Endodermal cell (in vitro differentiated cells): Measurements from ENCODE around the gene TMC8. TPM values are rescaled to one million over a fixed set of nuclear protein-coding genes. Genes with fewer than 3 reads are reported as not detected.
A peak's percentile ranks its signal among the peaks of the same experiment; 100 is the strongest.
"Not testable (repeated sequence)": the region's sequence is repeated elsewhere in the genome, so short reads cannot be mapped to it uniquely, and the experiment has no call there.

Experiments used
- DNase-seq: peaks from one replicate; pipeline ENCODE4 v3.0.0-alpha.2; 2017
- H3K27ac ChIP-seq: 2 replicates; pipeline ENCODE4 v1.5.1; 2013; ENCODE audit warnings: mild to moderate bottlenecking, low read depth, low read length, moderate library complexity
- H3K27me3 ChIP-seq: 2 replicates; pipeline ENCODE4 v1.6.1; 2013; ENCODE audit warnings: mild to moderate bottlenecking, low read length, moderate library complexity; ENCODE audit not compliant: insufficient read depth, control insufficient read depth, poor library complexity, severe bottlenecking
- H3K36me3 ChIP-seq: 2 replicates; pipeline ENCODE4 v1.7.0; 2013; ENCODE audit warnings: mild to moderate bottlenecking, low read length, moderate library complexity; ENCODE audit not compliant: control insufficient read depth, insufficient read depth
- H3K4me1 ChIP-seq: one replicate; pipeline ENCODE4 v1.7.0; 2013; ENCODE audit warnings: low read length; ENCODE audit not compliant: control insufficient read depth, insufficient read depth
- H3K4me3 ChIP-seq: 2 replicates; pipeline ENCODE4 v1.5.1; 2013; ENCODE audit warnings: mild to moderate bottlenecking, low read length, moderate library complexity
- H3K9ac ChIP-seq: 2 replicates; pipeline ENCODE4 v1.6.1; 2013; ENCODE audit warnings: mild to moderate bottlenecking, low read length, moderate library complexity; ENCODE audit not compliant: poor library complexity, severe bottlenecking; ENCODE audit errors: extremely low read depth
- H3K9me3 ChIP-seq: 2 replicates; pipeline ENCODE4 v1.6.1; 2013; ENCODE audit warnings: mild to moderate bottlenecking, low read length, moderate library complexity; ENCODE audit not compliant: control insufficient read depth
- H3K27ac Mint-ChIP-seq: 2 replicates; pipeline ENCODE4 v1.8.0; 2020; ENCODE audit warnings: mixed read lengths
- H3K27me3 Mint-ChIP-seq: 2 replicates; pipeline ENCODE4 v1.8.0; 2021; ENCODE audit warnings: mild to moderate bottlenecking, mixed read lengths; ENCODE audit not compliant: insufficient read depth
- H3K36me3 Mint-ChIP-seq: 2 replicates; pipeline ENCODE4 v1.8.0; 2020; ENCODE audit warnings: low read depth, mixed read lengths
- H3K4me1 Mint-ChIP-seq: 2 replicates; pipeline ENCODE4 v1.8.0; 2020; ENCODE audit warnings: mixed read lengths
- H3K4me3 Mint-ChIP-seq: 2 replicates; pipeline ENCODE4 v1.8.0; 2020; ENCODE audit warnings: mild to moderate bottlenecking, moderate library complexity, mixed read lengths
- H3K9me3 Mint-ChIP-seq: 2 replicates; pipeline ENCODE4 v1.8.0; 2020; ENCODE audit warnings: mild to moderate bottlenecking, mixed read lengths
- CTCF ChIP-seq: fragments of 200-600 bp; sonication (generic); conservative IDR thresholded peaks from 2 replicates; pipeline ENCODE4 v1.5.0; 2021; ENCODE audit warnings: antibody characterized with exemption, mild to moderate bottlenecking
- WGBS, 2 experiments: methylation state at CpG; one replicate each; pipeline versions ENCODE4 v1.1.5 to v1.1.7; 2013; ENCODE audit warnings: missing lambda C conversion rate in 2 of 2, mixed read lengths in 1 of 2; ENCODE audit not compliant: insufficient coverage in 1 of 2, insufficient read length in 1 of 2; 5-methylcytosine and 5-hydroxymethylcytosine counted together
- long read RNA-seq, 4 experiments: library from polyadenylated mRNA in 2 of 4; library from RNA in 1 of 4; library from capped mRNA in 1 of 4; stranded (forward) in 3 of 4; unstranded in 1 of 4; transcript quantifications; one replicate each; pipeline ENCODE4 v2.0.0, GENCODE V29; 2020 to 2021; ENCODE audit warnings: inconsistent platforms in 1 of 4
- polyA plus RNA-seq, 2 experiments: library from polyadenylated mRNA; stranded (reverse); fragments of 50-300 nt; gene quantifications; one replicate each; pipeline ENCODE4 v1.2.3, GENCODE V29; 2013
- total RNA-seq, 2 donors: library from RNA; stranded (reverse); fragmentation: NEBNext Ultra II Directional in 1 of 2; extraction: Animal tissue kit (Norgen Biotek cat#: 25700) in 1 of 2; gene quantifications; 2 replicates in 1 of 2; 3 replicates in 1 of 2; pipeline ENCODE4 v1.2.1, GENCODE V29; 2021

The TMC8 gene, protein sequence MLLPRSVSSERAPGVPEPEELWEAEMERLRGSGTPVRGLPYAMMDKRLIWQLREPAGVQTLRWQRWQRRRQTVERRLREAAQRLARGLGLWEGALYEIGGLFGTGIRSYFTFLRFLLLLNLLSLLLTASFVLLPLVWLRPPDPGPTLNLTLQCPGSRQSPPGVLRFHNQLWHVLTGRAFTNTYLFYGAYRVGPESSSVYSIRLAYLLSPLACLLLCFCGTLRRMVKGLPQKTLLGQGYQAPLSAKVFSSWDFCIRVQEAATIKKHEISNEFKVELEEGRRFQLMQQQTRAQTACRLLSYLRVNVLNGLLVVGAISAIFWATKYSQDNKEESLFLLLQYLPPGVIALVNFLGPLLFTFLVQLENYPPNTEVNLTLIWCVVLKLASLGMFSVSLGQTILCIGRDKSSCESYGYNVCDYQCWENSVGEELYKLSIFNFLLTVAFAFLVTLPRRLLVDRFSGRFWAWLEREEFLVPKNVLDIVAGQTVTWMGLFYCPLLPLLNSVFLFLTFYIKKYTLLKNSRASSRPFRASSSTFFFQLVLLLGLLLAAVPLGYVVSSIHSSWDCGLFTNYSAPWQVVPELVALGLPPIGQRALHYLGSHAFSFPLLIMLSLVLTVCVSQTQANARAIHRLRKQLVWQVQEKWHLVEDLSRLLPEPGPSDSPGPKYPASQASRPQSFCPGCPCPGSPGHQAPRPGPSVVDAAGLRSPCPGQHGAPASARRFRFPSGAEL
- total RNA-seq: 1 to 10 TPM in 1 of 2 donors, under 1 TPM in 1; 0.90 to 3.0 TPM
- 0.07 TPM for polyA plus RNA-seq (2013, experiment 1 of 2)
- polyA plus RNA-seq (2013, experiment 2 of 2): 0.12 TPM
- long read RNA-seq, experiment 1: 0 reads
- long read RNA-seq, experiment 2: 0 reads
- long read RNA-seq, experiment 3, partial matches to known transcripts: 0 of 2 reads
- long read RNA-seq, experiment 3, other reads (novel, unspliced or antisense): 2 of 2 reads
- long read RNA-seq, experiment 4: 0 reads

DNA sequence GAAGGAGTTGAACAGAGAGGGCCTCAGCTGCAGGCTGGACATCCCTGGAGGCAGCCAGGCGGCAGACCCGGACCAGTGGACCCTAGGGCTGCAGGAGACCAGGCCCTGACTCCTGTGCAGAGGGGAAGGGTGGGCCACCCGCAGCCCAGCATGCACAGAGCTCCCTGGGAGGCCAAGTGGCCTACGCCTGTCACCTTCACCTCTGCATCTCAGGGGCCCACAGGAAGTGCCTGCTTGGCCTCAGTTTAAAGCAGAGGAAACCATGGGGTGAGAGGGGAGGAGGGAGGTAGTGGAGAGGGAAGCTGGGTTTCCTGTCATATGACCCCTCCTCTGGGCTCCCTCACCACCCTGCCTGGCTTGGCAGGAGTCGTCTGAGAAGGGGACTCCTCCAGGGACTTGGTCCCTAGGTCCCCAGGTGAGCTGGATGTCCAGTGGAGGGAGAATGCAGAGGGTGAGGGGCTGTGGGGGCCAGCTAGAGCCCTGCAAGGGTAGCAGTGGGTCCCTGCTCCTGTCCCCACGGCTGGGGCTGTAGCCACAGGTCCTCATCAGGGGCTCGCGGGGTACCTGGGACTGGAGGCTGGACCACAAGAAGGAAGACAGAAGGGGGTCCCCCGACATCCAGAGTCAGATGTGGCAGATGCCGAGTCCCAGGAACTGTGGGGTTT is at the start of gene TMC8:
TMC8 (plus strand) TSS at position 335 of the 665 bp plus-strand sequence. CDS start 818 bp downstream, outside the sequence.
- Histone ChIP-seq H3K9ac (no peak within 1 kb of the TSS), H3K4me1 (peaks cover 5% of the 10 kb centered on the region), H3K36me3 (peaks cover 3% of the 10 kb centered on the region), H3K27me3 (peaks cover 7% of the 10 kb centered on the region), H3K4me3 (no peak within 1 kb of the TSS), H3K9me3 (no peaks in the 10 kb centered on the region), H3K27ac (no peak within 1 kb of the TSS)
- peaks cover 24% of the 10 kb centered on the region for H3K27me3 Mint-ChIP-seq
- WGBS, 2 experiments: 84 to 86% methylated on average over 5 to 10 of the region's 10 CpGs
- H3K4me3 Mint-ChIP-seq: peak within 1 kb of the TSS; percentile 44
- no peak for TF ChIP-seq CTCF
- no peaks in the 10 kb centered on the region for H3K9me3 Mint-ChIP-seq
- peak; percentile 83 for DNase-seq
- H3K4me1 Mint-ChIP-seq: peaks cover 21% of the 10 kb centered on the region
- H3K36me3 Mint-ChIP-seq: peaks cover 1% of the 10 kb centered on the region
- no peak within 1 kb of the TSS for H3K27ac Mint-ChIP-seq

DNA sequence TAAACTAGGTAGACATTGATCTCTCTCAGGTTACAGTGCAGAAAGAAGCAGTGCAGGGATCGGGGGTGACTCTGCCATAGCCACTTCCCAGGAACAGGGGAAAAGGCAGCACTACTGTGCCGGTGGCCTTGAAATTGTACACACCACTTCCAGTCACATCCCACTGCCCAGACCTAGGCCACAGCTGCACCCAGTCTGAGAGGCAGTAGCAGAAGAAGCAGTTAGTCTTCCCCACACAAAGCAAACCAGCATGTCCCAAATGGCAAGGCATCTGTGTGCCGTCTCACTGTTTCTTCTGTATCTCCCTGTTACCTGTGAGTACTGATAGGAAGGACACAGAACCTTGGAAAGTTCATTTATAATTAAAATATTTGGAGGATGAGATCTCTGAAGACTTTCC is 49.0 kb upstream of the TMC8 start:
- H3K4me3 Mint-ChIP-seq: no peak overlapping the region
- H3K36me3 Mint-ChIP-seq: peaks cover 61% of the 10 kb centered on the region
- no peak overlapping the region for H3K9ac ChIP-seq
- no peak overlapping the region for H3K27ac Mint-ChIP-seq
- H3K27ac ChIP-seq: no peak overlapping the region
- no peak for DNase-seq
- H3K27me3 Mint-ChIP-seq: no peaks in the 10 kb centered on the region
- peaks cover 71% of the 10 kb centered on the region for H3K36me3 ChIP-seq
- H3K27me3 ChIP-seq: no peaks in the 10 kb centered on the region
- no peaks in the 10 kb centered on the region for H3K9me3 Mint-ChIP-seq
- TF ChIP-seq CTCF: no peak
- H3K4me1 ChIP-seq: no peaks in the 10 kb centered on the region
- WGBS, 2 experiments: 90 to 96% methylated on average over 2 to 3 of the region's 3 CpGs
- H3K9me3 ChIP-seq: no peaks in the 10 kb centered on the region
- H3K4me3 ChIP-seq: no peak overlapping the region
- no peaks in the 10 kb centered on the region for H3K4me1 Mint-ChIP-seq

GRCh38 chr17:78082355-78082872 is 48.2 kb upstream of the TMC8 start:
- DNase-seq, H3K27ac Mint-ChIP-seq, H3K27ac ChIP-seq, H3K9me3 Mint-ChIP-seq, H3K9ac ChIP-seq, H3K27me3 Mint-ChIP-seq, H3K4me1 Mint-ChIP-seq, H3K4me3 Mint-ChIP-seq, H3K9me3 ChIP-seq, H3K4me3 ChIP-seq, H3K4me1 ChIP-seq, H3K27me3 ChIP-seq: not testable (repeated sequence)
- H3K36me3 Mint-ChIP-seq: peaks cover 62% of the 10 kb centered on the region
- H3K36me3 ChIP-seq: peaks cover 70% of the 10 kb centered on the region
- WGBS, 2 experiments: 96% methylated on average over 5 of the region's 5 CpGs; no CpG with 5 or more reads in 1 of the 2 experiments
